Measurements from ENCODE around the gene TRIM46. TPM values are rescaled to one million over a fixed set of nuclear protein-coding genes. Genes with fewer than 3 reads are reported as not detected.

Gene TRIM46
- total and polyA plus RNA-seq, 9 of the 15 experiments (the other 6 are each of a cell fraction or from before 2014, with no cell fraction given) = 0.05 to 0.60 (median 0.16) TPM; not detected in 3

DNA sequence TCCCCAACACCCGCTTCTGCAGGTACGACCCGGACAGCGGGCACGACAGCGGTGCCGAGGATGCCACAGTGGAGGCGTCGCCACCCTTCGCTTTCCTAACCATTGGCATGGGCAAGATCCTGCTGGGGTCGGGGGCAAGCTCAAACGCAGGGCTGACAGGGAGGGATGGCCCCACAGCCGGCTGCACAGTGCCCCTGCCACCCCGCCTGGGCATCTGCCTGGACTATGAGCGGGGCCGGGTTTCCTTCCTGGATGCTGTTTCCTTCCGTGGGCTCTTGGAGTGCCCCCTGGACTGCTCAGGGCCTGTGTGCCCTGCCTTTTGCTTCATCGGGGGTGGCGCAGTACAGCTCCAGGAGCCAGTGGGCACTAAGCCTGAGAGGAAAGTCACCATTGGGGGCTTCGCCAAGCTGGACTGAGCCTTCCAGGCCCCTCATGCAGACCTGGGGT, 10.1 kb downstream of the TRIM46 start:
- Histone ChIP-seq H3K9ac (ENCODE audit: insufficient read depth in 1 of 2, low read depth in 2 of 2, low read length in 2 of 2) (0 out of 4 replicates have a peak overlapping the region, but pooled peaks of 1 of the 2 experiments have one; percentile 43), H3K79me2 (ENCODE audit: control insufficient read depth, insufficient read depth, low read length) (no peaks in the 10 kb centered on the region), H2AFZ (ENCODE audit: low read depth, low read length) (no peak overlapping the region), H3K4me3 (no peak overlapping the region), H3K27ac (ENCODE audit: extremely low read depth, low read depth, low read length) (no peak overlapping the region), H3K9me3 (replicated peaks; ENCODE audit: control insufficient read depth, insufficient read depth, low read depth, low read length) (no peaks in the 10 kb centered on the region), H3K4me2 (ENCODE audit: insufficient read depth, low read length) (no peak overlapping the region), H3K27me3 (ENCODE audit: control insufficient read depth in 2 of 2, insufficient read depth in 2 of 2, low read length in 2 of 2) (no peaks in the 10 kb centered on the region), H3K36me3 (ENCODE audit: control insufficient read depth, insufficient read depth, low read length) (no peaks in the 10 kb centered on the region), H3K4me1 (replicated peaks in 1 of 2; ENCODE audit: control insufficient read depth in 2 of 2, insufficient read depth in 2 of 2, low read length in 2 of 2) (peaks cover 3 to 44% of the 10 kb centered on the region in 2 experiments; a peak in 4 of 5 replicates), H4K20me1 (replicated peaks; ENCODE audit: control insufficient read depth, insufficient read depth, low read length) (no peaks in the 10 kb centered on the region), H3K9me1 (ENCODE audit: control insufficient read depth, insufficient read depth, low read length) (no peaks in the 10 kb centered on the region)
- in situ Hi-C loops (cut with MboI) (no loop called here), intact Hi-C loops (cut with micrococcal nuclease) (no loop called here)
- ChIA-PET CTCF (ENCODE audit: low intra/inter-chr PET ratio) (no interaction called here), POLR2A (interaction anchor here (0.6 to 1.5 kb wide), 4 partner anchors 8 to 722 kb away, joined by 3 to 6 read pairs (median 4); no protein-coding TSS in a partner anchor)
- DNase-seq (ENCODE audit: extremely low read depth in 1 of 4, low spot score in 3 of 4) (no peak), FAIRE-seq (no peak), ATAC-seq (no peak)
- 59% methylated on average over 17 of the region's 20 CpGs for WGBS (ENCODE audit: insufficient coverage, low coverage, missing lambda C conversion rate)
- BruUV-seq (replicated peaks) = no TSS peak
- no peak for TF ChIP-seq JUND (IDR thresholded peaks at IDR 0.05; ENCODE audit: borderline replicate concordance, low read depth, low read length)
- TF ChIP-seq JUND (tag; IDR thresholded peaks at IDR 0.05; ENCODE audit: borderline replicate concordance, low read depth, low read length) = no peak
- TF ChIP-seq POLR2G (IDR thresholded peaks at IDR 0.05; ENCODE audit: low read depth, low read length) = peak; percentile 42; the same call in 1 of the 2 replicates
- TF ChIP-seq CBFA2T2 (conservative IDR thresholded peaks at IDR 0.05) = no peak
- no peak for TF ChIP-seq ZBTB8A (IDR thresholded peaks at IDR 0.05; ENCODE audit: partially characterized antibody)
- TF ChIP-seq, protein P1, sequence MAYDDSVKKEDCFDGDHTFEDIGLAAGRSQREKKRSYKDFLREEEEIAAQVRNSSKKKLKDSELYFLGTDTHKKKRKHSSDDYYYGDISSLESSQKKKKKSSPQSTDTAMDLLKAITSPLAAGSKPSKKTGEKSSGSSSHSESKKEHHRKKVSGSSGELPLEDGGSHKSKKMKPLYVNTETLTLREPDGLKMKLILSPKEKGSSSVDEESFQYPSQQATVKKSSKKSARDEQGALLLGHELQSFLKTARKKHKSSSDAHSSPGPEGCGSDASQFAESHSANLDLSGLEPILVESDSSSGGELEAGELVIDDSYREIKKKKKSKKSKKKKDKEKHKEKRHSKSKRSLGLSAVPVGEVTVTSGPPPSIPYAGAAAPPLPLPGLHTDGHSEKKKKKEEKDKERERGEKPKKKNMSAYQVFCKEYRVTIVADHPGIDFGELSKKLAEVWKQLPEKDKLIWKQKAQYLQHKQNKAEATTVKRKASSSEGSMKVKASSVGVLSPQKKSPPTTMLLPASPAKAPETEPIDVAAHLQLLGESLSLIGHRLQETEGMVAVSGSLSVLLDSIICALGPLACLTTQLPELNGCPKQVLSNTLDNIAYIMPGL (CRISPR knock-in tag; IDR thresholded peaks at IDR 0.05) = no peak
- TF ChIP-seq MED1 (CRISPR knock-in tag; IDR thresholded peaks at IDR 0.05; ENCODE audit: borderline replicate concordance) = no peak
